Progenitor cell of endocrine pancreas (in vitro differentiated cells): ENCODE data around the gene KIAA1755. TPM values are rescaled to one million over a fixed set of nuclear protein-coding genes. Genes with fewer than 3 reads are reported as not detected.

ENCODE experiments used
- DNase-seq: peaks from one replicate; pipeline ENCODE4 v3.0.0; 2021; ENCODE audit warnings: low spot score; ENCODE audit not compliant: unreplicated experiment
- H3K27ac Mint-ChIP-seq: 2 replicates; pipeline ENCODE4 v1.8.0; 2021; ENCODE audit warnings: mild to moderate bottlenecking, moderate library complexity, mixed read lengths
- H3K27me3 Mint-ChIP-seq: 2 replicates; pipeline ENCODE4 v1.8.0; 2021; ENCODE audit warnings: mixed read lengths
- H3K36me3 Mint-ChIP-seq: 2 replicates; pipeline ENCODE4 v1.8.0; 2022; ENCODE audit warnings: mixed read lengths; ENCODE audit not compliant: insufficient read depth
- H3K4me1 Mint-ChIP-seq: 2 replicates; pipeline ENCODE4 v1.8.0; 2021; ENCODE audit warnings: low read depth, mixed read lengths
- H3K4me3 Mint-ChIP-seq: 2 replicates; pipeline ENCODE4 v1.8.0; 2021; ENCODE audit warnings: low read depth, mild to moderate bottlenecking, moderate library complexity, mixed read lengths
- H3K9me3 Mint-ChIP-seq: 2 replicates; pipeline ENCODE4 v1.8.0; 2021; ENCODE audit warnings: low read depth, mixed read lengths
- CTCF ChIP-seq: fragments of 200-600 bp; sonication (generic); IDR thresholded peaks from one replicate; pipeline ENCODE4 v1.5.0; 2021; ENCODE audit warnings: antibody characterized with exemption, mild to moderate bottlenecking; ENCODE audit not compliant: unreplicated experiment
- total RNA-seq: library from RNA; stranded (reverse); gene quantifications from 2 replicates; pipeline ENCODE4 v1.2.1, GENCODE V29; 2021

The KIAA1755 gene
- total RNA-seq, 1 donor from 2014 or later: 0.29 TPM

- Mint-ChIP-seq H3K36me3 (no peaks in the 10 kb centered on the region), H3K4me3 (no peak overlapping the region), H3K9me3 (no peaks in the 10 kb centered on the region), H3K27me3 (peaks cover 13% of the 10 kb centered on the region), H3K27ac (no peak overlapping the region), H3K4me1 (peaks cover 5% of the 10 kb centered on the region)
- DNase-seq: no peak
- TF ChIP-seq CTCF: no peak
These were observed 82.5 kb downstream of the KIAA1755 start for GRCh38 chr20:38178065-38178491.

GRCh38 chr20:38177201-38177600 lies 83.3 kb downstream of the KIAA1755 start:
- Mint-ChIP-seq H3K4me3 (no peak overlapping the region), H3K4me1 (peaks cover 7% of the 10 kb centered on the region), H3K9me3 (no peaks in the 10 kb centered on the region), H3K27me3 (peaks cover 13% of the 10 kb centered on the region), H3K27ac (no peak overlapping the region), H3K36me3 (no peaks in the 10 kb centered on the region)
- TF ChIP-seq CTCF: no peak
- no peak for DNase-seq

- no peak for TF ChIP-seq CTCF
- Mint-ChIP-seq H3K4me3 (no peak overlapping the region), H3K27ac (no peak overlapping the region), H3K9me3 (no peaks in the 10 kb centered on the region), H3K4me1 (peaks cover 7% of the 10 kb centered on the region), H3K36me3 (no peaks in the 10 kb centered on the region), H3K27me3 (peaks cover 13% of the 10 kb centered on the region)
- DNase-seq: no peak
These were observed 85.0 kb downstream of the KIAA1755 start for GRCh38 chr20:38175304-38176180.

- Mint-ChIP-seq H3K36me3 (no peaks in the 10 kb centered on the region), H3K27me3 (peaks cover 9% of the 10 kb centered on the region), H3K27ac (no peak overlapping the region), H3K9me3 (no peaks in the 10 kb centered on the region), H3K4me3 (no peak overlapping the region), H3K4me1 (peaks cover 7% of the 10 kb centered on the region)
- peak; percentile 18 for DNase-seq
- no peak for TF ChIP-seq CTCF
These were observed 87.0 kb downstream of the KIAA1755 start for GRCh38 chr20:38173237-38174156.

- H3K27ac Mint-ChIP-seq: peak overlapping the region; percentile 19
- H3K4me3 Mint-ChIP-seq: no peak overlapping the region
- TF ChIP-seq CTCF: no peak
- no peaks in the 10 kb centered on the region for H3K9me3 Mint-ChIP-seq
- H3K36me3 Mint-ChIP-seq: no peaks in the 10 kb centered on the region
- H3K27me3 Mint-ChIP-seq: no peaks in the 10 kb centered on the region
- peaks cover 7% of the 10 kb centered on the region for H3K4me1 Mint-ChIP-seq
- no peak for DNase-seq
These were observed 88.1 kb downstream of the KIAA1755 start for GRCh38 chr20:38172408-38172807.
